ENCODE measurements around the gene SRC.

The SRC gene

GRCh38 chr20:37308086-37309050 lies 37.6 kb upstream of the SRC start:
- no peak; the same call in 2 of the 3 replicates for ATAC-seq
- TF ChIP-seq ZFP3 (CRISPR knock-in tag; IDR thresholded peaks at IDR 0.05), result no peak
- no peak for TF ChIP-seq ISL1 (CRISPR knock-in tag; IDR thresholded peaks at IDR 0.05)
- TF ChIP-seq BACH2 (CRISPR knock-in tag; IDR thresholded peaks at IDR 0.05; ENCODE audit: borderline replicate concordance), result no peak

- no peak for ATAC-seq
- TF ChIP-seq ZNF8 (CRISPR knock-in tag; IDR thresholded peaks at IDR 0.05) (no peak), GLIS3 (CRISPR knock-in tag; IDR thresholded peaks at IDR 0.05) (no peak), TCF4 (CRISPR knock-in tag; IDR thresholded peaks at IDR 0.05; ENCODE audit: borderline replicate concordance) (no peak), PPARA (CRISPR knock-in tag; IDR thresholded peaks at IDR 0.05; ENCODE audit: borderline replicate concordance) (no peak), CREB5 (CRISPR knock-in tag; IDR thresholded peaks at IDR 0.05; ENCODE audit: low read depth) (no peak), CSRNP3 (CRISPR knock-in tag; IDR thresholded peaks at IDR 0.05) (no peak), POU6F1 (CRISPR knock-in tag; IDR thresholded peaks at IDR 0.05; ENCODE audit: borderline replicate concordance, low read depth) (no peak), TOX (CRISPR knock-in tag; IDR thresholded peaks at IDR 0.05; ENCODE audit: borderline replicate concordance) (no peak)
Observed at GRCh38 chr20:37309290-37309689, 36.6 kb upstream of the SRC start.

- TF ChIP-seq ZNF70 (CRISPR knock-in tag; IDR thresholded peaks at IDR 0.05) (no peak), ZFP3 (CRISPR knock-in tag; IDR thresholded peaks at IDR 0.05) (no peak), ZNF8 (CRISPR knock-in tag; IDR thresholded peaks at IDR 0.05) (no peak), CSDC2 (CRISPR knock-in tag; IDR thresholded peaks at IDR 0.05) (no peak), ESRRG (CRISPR knock-in tag; IDR thresholded peaks at IDR 0.05) (no peak), PATZ1 (CRISPR knock-in tag; IDR thresholded peaks at IDR 0.05; ENCODE audit: borderline replicate concordance) (no peak)
- no peak for ATAC-seq
Observed at GRCh38 chr20:37309936-37310590, 35.9 kb upstream of the SRC start.

GRCh38 chr20:37310951-37311350 lies 35.0 kb upstream of the SRC start:
- no peak for ATAC-seq
- no peak for TF ChIP-seq GLIS3 (CRISPR knock-in tag; IDR thresholded peaks at IDR 0.05)
- no peak for TF ChIP-seq ZC3H10 (CRISPR knock-in tag; IDR thresholded peaks at IDR 0.05)
- TF ChIP-seq ISL1 (CRISPR knock-in tag; IDR thresholded peaks at IDR 0.05), result no peak
- no peak for TF ChIP-seq ZFP30 (CRISPR knock-in tag; IDR thresholded peaks at IDR 0.05)
- no peak for TF ChIP-seq CSRNP3 (CRISPR knock-in tag; IDR thresholded peaks at IDR 0.05)
- TF ChIP-seq ZNF565 (CRISPR knock-in tag; conservative IDR thresholded peaks at IDR 0.05; ENCODE audit: low read depth), result no peak
- no peak for TF ChIP-seq POU6F1 (CRISPR knock-in tag; IDR thresholded peaks at IDR 0.05; ENCODE audit: borderline replicate concordance, low read depth)
- no peak for TF ChIP-seq PATZ1 (CRISPR knock-in tag; IDR thresholded peaks at IDR 0.05; ENCODE audit: borderline replicate concordance)
- no peak for TF ChIP-seq ZNF8 (CRISPR knock-in tag; IDR thresholded peaks at IDR 0.05)
- TF ChIP-seq ESRRG (CRISPR knock-in tag; IDR thresholded peaks at IDR 0.05), result no peak
- no peak for TF ChIP-seq ZNF70 (CRISPR knock-in tag; IDR thresholded peaks at IDR 0.05)
- TF ChIP-seq SNAI2 (CRISPR knock-in tag; IDR thresholded peaks at IDR 0.05), result no peak
- no peak for TF ChIP-seq TOX (CRISPR knock-in tag; IDR thresholded peaks at IDR 0.05; ENCODE audit: borderline replicate concordance)
- no peak for TF ChIP-seq OSR1 (CRISPR knock-in tag; IDR thresholded peaks at IDR 0.05)
